Fibroblast of lung (primary cell): Measurements from ENCODE around the gene TPX2.

Experiments used
- CTCF ChIP-seq, 2 donors: IDR thresholded peaks in 1 of 2; conservative IDR thresholded peaks in 1 of 2; 1 replicate in 1 of 2; 2 replicates in 1 of 2; pipeline ENCODE4 v1.5.1; 2011 to 2012; ENCODE audit warnings: low read length in 2 of 2, control low read depth in 1 of 2, inconsistent platforms in 1 of 2, low read depth in 1 of 2, mild to moderate bottlenecking in 1 of 2
- EZH2 ChIP-seq: IDR thresholded peaks from 2 replicates; pipeline ENCODE4 v1.5.1; 2012; ENCODE audit warnings: low read length, control low read depth, mild to moderate bottlenecking; ENCODE audit errors: missing control alignments

- TF ChIP-seq CTCF (conservative IDR thresholded peaks at IDR 0.05 in 1 of 2, IDR thresholded peaks at IDR 0.05 in 1 of 2; ENCODE audit: low read depth in 1 of 2, low read length in 2 of 2) (no peak), EZH2 (no peak)
These were observed 30.2 kb upstream of the TPX2 start for GRCh38 chr20:31708736-31709534.
